Peyer's patch (tissue), 4 donors: ENCODE results near the gene TPSD1.

Experiments used
- CTCF ChIP-seq, 6 experiments: fragments of 450-650 bp in 4 of 6; fragments of 200-600 bp in 2 of 6; sonication (generic) in 1 of 6; IDR thresholded peaks; one replicate each; pipeline ENCODE4 v1.5.1; 2017 to 2019; ENCODE audit warnings: antibody characterized with exemption in 6 of 6, mild to moderate bottlenecking in 3 of 6, moderate library complexity in 1 of 6
- POLR2A ChIP-seq, 2 donors: fragments of 450-650 bp; IDR thresholded peaks; one replicate each; pipeline ENCODE4 v1.5.1; 2017; ENCODE audit warnings: antibody characterized with exemption in 2 of 2, mild to moderate bottlenecking in 2 of 2, moderate library complexity in 2 of 2

- TF ChIP-seq CTCF (IDR thresholded peaks at IDR 0.05) (no peak), POLR2A (IDR thresholded peaks at IDR 0.05) (no peak)
These were observed 17.9 kb upstream of the TPSD1 start for GRCh38 chr16:1237990-1238389.
